Spinal cord (tissue), 10 donors: ENCODE measurements around the gene INHBC. TPM values are rescaled to one million over a fixed set of nuclear protein-coding genes. Genes with fewer than 3 reads are reported as not detected.

Source experiments
- DNase-seq, 6 donors: peaks; one replicate each; pipeline versions ENCODE4 v3.0.0 to v3.0.0-alpha.2; 2013 to 2015; ENCODE audit warnings: low spot score in 6 of 6, low read depth in 4 of 6
- H3K27ac ChIP-seq: one replicate; pipeline ENCODE4 v1.5.1; 2013; ENCODE audit warnings: low read depth, low read length, control low read depth
- H3K27me3 ChIP-seq: one replicate; pipeline ENCODE4 v1.6.1; 2013; ENCODE audit warnings: low read length; ENCODE audit not compliant: control insufficient read depth, insufficient read depth
- H3K36me3 ChIP-seq: one replicate; pipeline ENCODE4 v1.6.1; 2013; ENCODE audit warnings: low read length; ENCODE audit not compliant: control insufficient read depth, insufficient read depth
- H3K4me1 ChIP-seq: one replicate; pipeline ENCODE4 v1.6.1; 2013; ENCODE audit warnings: low read length; ENCODE audit not compliant: control insufficient read depth, insufficient read depth
- H3K4me3 ChIP-seq: one replicate; pipeline ENCODE4 v1.5.1; 2013; ENCODE audit warnings: low read depth, low read length, control low read depth
- H3K9me3 ChIP-seq: one replicate; pipeline ENCODE4 v1.6.1; 2013; ENCODE audit warnings: low read length; ENCODE audit not compliant: control insufficient read depth, insufficient read depth
- WGBS: methylation state at CpG from one replicate; pipeline ENCODE4 v1.1.5; 2013; ENCODE audit warnings: missing lambda C conversion rate; ENCODE audit not compliant: insufficient coverage; 5-methylcytosine and 5-hydroxymethylcytosine counted together
- polyA plus RNA-seq, 2 donors: library from polyadenylated mRNA; unstranded; fragments of 120-200 nt; gene quantifications; one replicate each; pipeline ENCODE4 v1.2.1, GENCODE V29; 2013; ENCODE audit not compliant: insufficient read length in 2 of 2
- total RNA-seq, 2 donors: library from RNA; depleted of rRNA in 1 of 2; stranded (reverse); fragments of 120-200 nt in 1 of 2; fragments of >200 nt in 1 of 2; gene quantifications; one replicate each; pipeline versions ENCODE4 v1.2.3 to v1.2.4, GENCODE V29; 2013 to 2014
- donor health status: healthy.

INHBC gene
- total and polyA plus RNA-seq, 4 donors = 0.13 to 0.15 TPM; not detected in 2

- Histone ChIP-seq H3K4me3 (peak overlapping the region; percentile 71), H3K9me3 (no peaks in the 10 kb centered on the region), H3K27ac (peak overlapping the region; percentile 86), H3K36me3 (peaks cover 2% of the 10 kb centered on the region), H3K27me3 (peaks cover 27% of the 10 kb centered on the region), H3K4me1 (peaks cover 49% of the 10 kb centered on the region)
- WGBS = 0% methylated on average over 2 of the region's 3 CpGs
- DNase-seq = no peak
Observed at GRCh38 chr12:57458665-57459054, 24.1 kb downstream of the INHBC start.

- H3K36me3 ChIP-seq = peaks cover 6% of the 10 kb centered on the region
- H3K9me3 ChIP-seq = no peaks in the 10 kb centered on the region
- DNase-seq = peak; percentile 87 to 98 (median 92)
- H3K4me3 ChIP-seq = peak overlapping the region; percentile 71
- peak overlapping the region; percentile 86 for H3K27ac ChIP-seq
- peaks cover 49% of the 10 kb centered on the region for H3K4me1 ChIP-seq
- peaks cover 27% of the 10 kb centered on the region for H3K27me3 ChIP-seq
- WGBS = 0% methylated on average over 18 of the region's 24 CpGs
Observed at GRCh38 chr12:57459055-57459749, 24.6 kb downstream of the INHBC start.

- H3K27me3 ChIP-seq = peaks cover 27% of the 10 kb centered on the region
- H3K4me3 ChIP-seq = peak within 1 kb of the TSS; percentile 71
- H3K9me3 ChIP-seq = no peaks in the 10 kb centered on the region
- WGBS = 0% methylated on average over 1 of the region's 36 CpGs
- peaks cover 7% of the 10 kb centered on the region for H3K36me3 ChIP-seq
- peaks cover 49% of the 10 kb centered on the region for H3K4me1 ChIP-seq
- peak in 1 of 6 donors; percentile 43 for DNase-seq
- peak within 1 kb of the TSS; percentile 86 for H3K27ac ChIP-seq
Observed at GRCh38 chr12:57459750-57460467, 25.3 kb downstream of the INHBC start, which contains the start of gene GLI1. Gene GLI1, plus strand, starts transcription at chr12:57459785. Its CDS starts 3,907 bp downstream, at chr12:57463692.

- H3K27me3 ChIP-seq = peaks cover 27% of the 10 kb centered on the region
- peak overlapping the region; percentile 71 for H3K4me3 ChIP-seq
- WGBS = 3% methylated on average over 5 of the region's 6 CpGs
- peaks cover 49% of the 10 kb centered on the region for H3K4me1 ChIP-seq
- DNase-seq = no peak
- peak overlapping the region; percentile 48 for H3K27ac ChIP-seq
- H3K36me3 ChIP-seq = peaks cover 7% of the 10 kb centered on the region
- H3K9me3 ChIP-seq = no peaks in the 10 kb centered on the region
Observed at GRCh38 chr12:57460468-57460784, 25.8 kb downstream of the INHBC start.

GRCh38 chr12:57460841-57461275 is 26.3 kb downstream of the INHBC start:
- peaks cover 7% of the 10 kb centered on the region for H3K36me3 ChIP-seq
- peak overlapping the region; percentile 71 for H3K4me3 ChIP-seq
- WGBS = under 1% methylated on average over 15 of the region's 19 CpGs
- no peaks in the 10 kb centered on the region for H3K9me3 ChIP-seq
- peak overlapping the region; percentile 48 for H3K27ac ChIP-seq
- peak in 1 of 6 donors; percentile 63 for DNase-seq
- peaks cover 24% of the 10 kb centered on the region for H3K27me3 ChIP-seq
- peaks cover 46% of the 10 kb centered on the region for H3K4me1 ChIP-seq

- Histone ChIP-seq H3K9me3 (no peaks in the 10 kb centered on the region), H3K4me1 (peaks cover 40% of the 10 kb centered on the region), H3K36me3 (peaks cover 7% of the 10 kb centered on the region), H3K27ac (peak overlapping the region; percentile 86), H3K4me3 (peak overlapping the region; percentile 71), H3K27me3 (peaks cover 24% of the 10 kb centered on the region)
- 0% methylated on average over 12 of the region's 32 CpGs for WGBS
- peak in 4 of 6 donors; percentile 35 to 83 (median 49) for DNase-seq
Observed at GRCh38 chr12:57461276-57461916, 26.8 kb downstream of the INHBC start.

- Histone ChIP-seq H3K9me3 (no peaks in the 10 kb centered on the region), H3K4me3 (peak overlapping the region; percentile 71), H3K27me3 (peaks cover 24% of the 10 kb centered on the region), H3K27ac (peak overlapping the region; percentile 86), H3K36me3 (peaks cover 7% of the 10 kb centered on the region), H3K4me1 (peaks cover 37% of the 10 kb centered on the region)
- peak in 1 of 6 donors; percentile 19 for DNase-seq
- 0% methylated on average over 3 of the region's 9 CpGs for WGBS
Observed at GRCh38 chr12:57461917-57462250, 27.3 kb downstream of the INHBC start.

GRCh38 chr12:57462251-57462911 is 27.8 kb downstream of the INHBC start:
- Histone ChIP-seq H3K27me3 (peaks cover 24% of the 10 kb centered on the region), H3K27ac (peak overlapping the region; percentile 86)

GRCh38 chr12:57462912-57463253 is 28.3 kb downstream of the INHBC start:
- peak overlapping the region; percentile 86 for H3K27ac ChIP-seq
- H3K9me3 ChIP-seq = no peaks in the 10 kb centered on the region
- peak overlapping the region; percentile 71 for H3K4me3 ChIP-seq
- peaks cover 24% of the 10 kb centered on the region for H3K27me3 ChIP-seq
- WGBS = 53% methylated on average over 2 of the region's 5 CpGs
- H3K36me3 ChIP-seq = peaks cover 7% of the 10 kb centered on the region
- H3K4me1 ChIP-seq = peaks cover 37% of the 10 kb centered on the region
- no peak for DNase-seq

More at GRCh38 chr12:57462251-57462911, 27.8 kb downstream of the INHBC start:
- peak in 4 of 6 donors; percentile 66 to 93 (median 76) for DNase-seq
- Histone ChIP-seq H3K9me3 (no peaks in the 10 kb centered on the region), H3K4me1 (peaks cover 37% of the 10 kb centered on the region), H3K4me3 (peak overlapping the region; percentile 71), H3K36me3 (peaks cover 7% of the 10 kb centered on the region)
- 0% methylated on average over 20 of the region's 28 CpGs for WGBS
